HL-60 (cell line): ENCODE data around the gene KRTAP6-3.

Source experiments
- DNase-seq, 2 experiments: peaks; one replicate each; pipeline ENCODE4 v3.0.0-alpha.2; 2010 to 2020; ENCODE audit warnings: low read depth in 1 of 2, low spot score in 1 of 2
- H3K27ac ChIP-seq: fragments of 250-450 bp; sonication (Bioruptor Pico); replicated peaks from 2 replicates; pipeline ENCODE4 v1.5.1; 2020; ENCODE audit warnings: mild to moderate bottlenecking, moderate library complexity
- H3K27me3 ChIP-seq: fragments of 250-450 bp; sonication (Bioruptor Pico); 2 replicates; pipeline ENCODE4 v1.5.1; 2021; ENCODE audit warnings: mild to moderate bottlenecking, moderate library complexity; ENCODE audit not compliant: insufficient read depth, poor library complexity, severe bottlenecking
- H3K4me3 ChIP-seq: replicated peaks from 2 replicates; pipeline ENCODE4 v1.5.1; 2011; ENCODE audit warnings: mild to moderate bottlenecking, control low read depth, low read length; ENCODE audit not compliant: insufficient read depth
- CTCF ChIP-seq: IDR thresholded peaks from one replicate; pipeline ENCODE4 v1.5.1; 2011; ENCODE audit warnings: low read length, control low read depth, inconsistent platforms; ENCODE audit not compliant: insufficient read depth
- GABPA ChIP-seq: IDR thresholded peaks from 2 replicates; pipeline ENCODE4 v1.6.1; 2012; ENCODE audit warnings: low read depth
- POLR2AphosphoS5 ChIP-seq: IDR thresholded peaks from 2 replicates; pipeline ENCODE4 v1.6.1; 2012; ENCODE audit warnings: low read depth
- SPI1 ChIP-seq: IDR thresholded peaks from 2 replicates; pipeline ENCODE4 v1.6.1; 2012; ENCODE audit warnings: low read depth, mild to moderate bottlenecking, borderline replicate concordance
- TF ChIP-seq, protein P1 (sequence below): IDR thresholded peaks from 2 replicates; pipeline ENCODE4 v1.6.1; 2012; ENCODE audit warnings: low read depth; ENCODE audit not compliant: insufficient replicate concordance

The KRTAP6-3 gene

DNA sequence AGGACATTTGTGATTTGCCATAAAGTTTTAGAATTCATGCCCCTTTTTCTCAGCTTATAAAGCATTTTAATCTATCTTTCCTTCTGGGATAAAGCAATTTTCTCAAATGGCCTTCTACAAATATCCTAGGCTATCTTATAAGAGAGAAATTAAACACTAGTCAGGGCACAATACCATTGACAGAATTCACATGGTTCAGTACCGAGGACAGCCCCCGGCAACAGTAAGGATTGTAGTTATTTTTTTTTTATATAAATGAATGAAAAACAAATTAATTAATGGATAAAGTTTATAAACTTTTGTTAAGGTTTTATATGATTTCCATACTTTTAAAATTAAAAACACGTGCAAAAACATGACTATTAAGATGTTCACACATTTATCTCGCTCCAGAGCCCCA lies 35.9 kb downstream of the KRTAP6-3 start:
- Histone ChIP-seq H3K27ac (no peak overlapping the region), H3K4me3 (no peak overlapping the region), H3K27me3 (no peaks in the 10 kb centered on the region)
- TF ChIP-seq GABPA, result no peak
- TF ChIP-seq, protein P1, sequence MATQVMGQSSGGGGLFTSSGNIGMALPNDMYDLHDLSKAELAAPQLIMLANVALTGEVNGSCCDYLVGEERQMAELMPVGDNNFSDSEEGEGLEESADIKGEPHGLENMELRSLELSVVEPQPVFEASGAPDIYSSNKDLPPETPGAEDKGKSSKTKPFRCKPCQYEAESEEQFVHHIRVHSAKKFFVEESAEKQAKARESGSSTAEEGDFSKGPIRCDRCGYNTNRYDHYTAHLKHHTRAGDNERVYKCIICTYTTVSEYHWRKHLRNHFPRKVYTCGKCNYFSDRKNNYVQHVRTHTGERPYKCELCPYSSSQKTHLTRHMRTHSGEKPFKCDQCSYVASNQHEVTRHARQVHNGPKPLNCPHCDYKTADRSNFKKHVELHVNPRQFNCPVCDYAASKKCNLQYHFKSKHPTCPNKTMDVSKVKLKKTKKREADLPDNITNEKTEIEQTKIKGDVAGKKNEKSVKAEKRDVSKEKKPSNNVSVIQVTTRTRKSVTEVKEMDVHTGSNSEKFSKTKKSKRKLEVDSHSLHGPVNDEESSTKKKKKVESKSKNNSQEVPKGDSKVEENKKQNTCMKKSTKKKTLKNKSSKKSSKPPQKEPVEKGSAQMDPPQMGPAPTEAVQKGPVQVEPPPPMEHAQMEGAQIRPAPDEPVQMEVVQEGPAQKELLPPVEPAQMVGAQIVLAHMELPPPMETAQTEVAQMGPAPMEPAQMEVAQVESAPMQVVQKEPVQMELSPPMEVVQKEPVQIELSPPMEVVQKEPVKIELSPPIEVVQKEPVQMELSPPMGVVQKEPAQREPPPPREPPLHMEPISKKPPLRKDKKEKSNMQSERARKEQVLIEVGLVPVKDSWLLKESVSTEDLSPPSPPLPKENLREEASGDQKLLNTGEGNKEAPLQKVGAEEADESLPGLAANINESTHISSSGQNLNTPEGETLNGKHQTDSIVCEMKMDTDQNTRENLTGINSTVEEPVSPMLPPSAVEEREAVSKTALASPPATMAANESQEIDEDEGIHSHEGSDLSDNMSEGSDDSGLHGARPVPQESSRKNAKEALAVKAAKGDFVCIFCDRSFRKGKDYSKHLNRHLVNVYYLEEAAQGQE, result peak; percentile 54
- no peak for DNase-seq

GRCh38 chr21:30629200-30629599 lies 37.0 kb downstream of the KRTAP6-3 start:
- no peaks in the 10 kb centered on the region for H3K27me3 ChIP-seq

DNA sequence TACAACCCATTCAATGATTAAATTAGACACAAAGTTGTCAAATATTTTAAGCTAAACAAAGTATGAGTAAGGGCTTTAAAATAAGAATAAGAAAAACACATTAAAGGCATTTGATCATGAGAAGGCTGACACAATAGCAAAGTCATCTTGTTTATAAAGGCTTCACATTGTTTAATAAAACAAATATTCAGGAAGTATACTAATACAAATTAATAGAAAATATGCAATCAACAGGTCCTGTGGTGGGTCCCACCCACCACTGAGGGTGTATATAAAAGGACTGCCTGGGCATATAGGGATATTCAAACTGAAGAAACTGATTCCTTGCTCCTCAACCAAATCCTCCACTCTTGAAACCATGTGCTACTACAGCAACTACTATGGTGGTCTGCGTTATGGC lies 42.7 kb downstream of the KRTAP6-3 start, which contains the start of gene KRTAP20-2:
TSS of gene KRTAP20-2 (plus strand) at position 301 of the 400 bp plus-strand sequence. CDS start at position 359, 58 bp downstream.
- TF ChIP-seq GABPA (no peak), CTCF (no peak), POLR2AphosphoS5 (no peak), SPI1 (no peak)
- TF ChIP-seq, protein P1, result no peak
- H3K27ac ChIP-seq, result no peak within 1 kb of the TSS
- no peak for DNase-seq
- no peak within 1 kb of the TSS for H3K4me3 ChIP-seq
- H3K27me3 ChIP-seq, result no peaks in the 10 kb centered on the region

More at GRCh38 chr21:30629200-30629599, 37.0 kb downstream of the KRTAP6-3 start:
- no peak overlapping the region for H3K4me3 ChIP-seq
- DNase-seq, result no peak
- no peak for TF ChIP-seq SPI1
- no peak for TF ChIP-seq CTCF
- TF ChIP-seq, protein P1, result no peak
- TF ChIP-seq POLR2AphosphoS5, result no peak
- no peak for TF ChIP-seq GABPA
- H3K27ac ChIP-seq, result no peak overlapping the region
